Jurkat, Clone E6-1 (cell line): ENCODE results near the gene PPIF.

Experiments
- DNase-seq: peaks from one replicate; pipeline ENCODE4 v3.0.0-alpha.2; 2011; ENCODE audit warnings: low read depth, low spot score
- H3K4me3 ChIP-seq: 2 replicates; pipeline ENCODE4 v1.5.1; 2011; ENCODE audit warnings: mild to moderate bottlenecking, low read length, control low read depth, moderate library complexity

The PPIF gene

GRCh38 chr10:79345241-79346011, 1.8 kb upstream of the PPIF start:
- H3K4me3 ChIP-seq = no peak overlapping the region
- DNase-seq = no peak

DNA sequence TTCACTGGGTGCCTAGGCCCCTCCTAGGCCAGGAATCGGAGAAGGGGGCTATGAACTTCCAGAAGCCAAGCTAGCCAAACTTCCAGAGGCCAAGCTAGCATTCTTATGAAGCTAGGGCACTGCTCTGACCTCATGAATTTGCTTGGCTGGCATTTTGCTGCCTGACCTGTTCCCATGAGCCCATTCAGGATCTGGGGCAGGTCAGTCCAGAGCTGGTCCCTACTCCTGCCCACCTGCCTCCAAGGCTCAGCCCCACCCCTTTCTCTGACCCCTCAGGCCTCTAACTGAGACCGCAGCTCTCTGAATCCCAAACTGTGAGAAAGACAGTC, 1.3 kb upstream of the PPIF start:
- no peak overlapping the region for H3K4me3 ChIP-seq
- DNase-seq = no peak

GRCh38 chr10:79346388-79347225, 662 bp upstream of the PPIF start:
- peak overlapping the region; percentile 81 for H3K4me3 ChIP-seq
- no peak for DNase-seq

GRCh38 chr10:79347894-79348639, 798 bp downstream of the PPIF start:
- peak overlapping the region; percentile 81 for H3K4me3 ChIP-seq
- DNase-seq = peak; percentile 50

GRCh38 chr10:79348640-79348988, 1.3 kb downstream of the PPIF start:
- no peak for DNase-seq
- H3K4me3 ChIP-seq = peak overlapping the region; percentile 81

DNA sequence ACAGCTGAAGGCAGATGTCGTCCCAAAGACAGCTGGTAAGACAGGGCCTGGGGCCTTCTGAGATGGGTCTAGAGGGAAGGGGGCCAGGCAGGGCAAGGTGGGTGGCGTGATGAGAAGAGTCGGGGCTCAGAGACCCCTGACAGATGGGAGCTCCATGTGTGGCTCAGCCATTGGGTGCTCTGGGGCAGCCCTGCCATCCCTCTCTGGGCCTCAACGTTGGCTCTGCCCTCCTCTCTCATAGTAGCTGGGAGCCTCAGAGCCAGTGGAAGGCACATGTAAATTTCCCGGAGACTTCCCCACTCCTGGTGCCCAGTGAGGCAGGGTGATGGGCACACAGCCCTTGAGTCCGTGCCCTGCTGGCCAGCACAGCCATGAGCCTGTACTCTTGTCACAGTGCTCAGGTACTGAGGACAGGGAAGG, 1.8 kb downstream of the PPIF start:
- peak overlapping the region; percentile 81 for H3K4me3 ChIP-seq
- no peak for DNase-seq

GRCh38 chr10:79349766-79350406, 2.6 kb downstream of the PPIF start:
- no peak overlapping the region for H3K4me3 ChIP-seq
- DNase-seq = no peak

DNA sequence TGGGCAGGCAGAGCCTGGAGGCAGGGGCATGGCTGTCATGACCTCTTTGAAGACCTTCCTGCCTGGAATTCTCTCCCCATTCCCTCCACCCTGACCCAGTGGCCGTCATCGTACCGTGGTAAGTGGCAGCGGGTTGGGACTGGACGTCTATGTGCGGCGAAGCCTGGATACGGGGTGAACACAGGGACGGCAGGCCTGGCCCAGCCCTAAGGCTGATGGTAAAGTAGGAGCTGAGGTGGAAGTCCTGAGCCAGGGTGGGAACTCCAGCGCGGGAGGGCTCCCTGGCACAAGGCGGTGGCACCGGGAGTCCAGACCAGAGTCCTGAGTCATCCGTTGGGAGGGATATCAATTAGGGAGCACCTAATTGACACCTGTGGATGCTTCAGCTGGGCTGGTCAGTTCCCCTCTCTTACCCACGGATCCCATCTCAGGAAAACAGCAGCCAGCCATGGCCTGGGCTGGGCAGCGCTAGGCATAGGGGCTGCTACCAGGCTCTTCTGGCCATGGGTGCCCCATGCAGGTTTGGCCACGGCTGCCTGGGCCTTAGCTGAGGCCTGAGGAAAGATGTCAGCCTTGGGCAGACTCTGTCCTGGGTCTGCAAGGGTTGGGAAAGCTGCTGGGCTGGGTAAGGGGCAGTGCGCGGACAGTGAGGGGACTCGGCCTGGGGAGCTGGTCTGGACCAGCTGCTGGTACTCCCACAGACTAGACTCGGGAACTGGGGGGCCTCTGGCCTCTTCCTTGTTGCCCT, 3.3 kb downstream of the PPIF start:
- no peak overlapping the region for H3K4me3 ChIP-seq
- DNase-seq = no peak

- no peak for DNase-seq
- no peak overlapping the region for H3K4me3 ChIP-seq
Measured at GRCh38 chr10:79351332-79351731, 4.1 kb downstream of the PPIF start.

- no peak for DNase-seq
- H3K4me3 ChIP-seq = no peak overlapping the region
Measured at GRCh38 chr10:79352035-79352877, 5.0 kb downstream of the PPIF start.

GRCh38 chr10:79353000-79353406, 5.7 kb downstream of the PPIF start:
- H3K4me3 ChIP-seq = no peak overlapping the region
- no peak for DNase-seq

DNA sequence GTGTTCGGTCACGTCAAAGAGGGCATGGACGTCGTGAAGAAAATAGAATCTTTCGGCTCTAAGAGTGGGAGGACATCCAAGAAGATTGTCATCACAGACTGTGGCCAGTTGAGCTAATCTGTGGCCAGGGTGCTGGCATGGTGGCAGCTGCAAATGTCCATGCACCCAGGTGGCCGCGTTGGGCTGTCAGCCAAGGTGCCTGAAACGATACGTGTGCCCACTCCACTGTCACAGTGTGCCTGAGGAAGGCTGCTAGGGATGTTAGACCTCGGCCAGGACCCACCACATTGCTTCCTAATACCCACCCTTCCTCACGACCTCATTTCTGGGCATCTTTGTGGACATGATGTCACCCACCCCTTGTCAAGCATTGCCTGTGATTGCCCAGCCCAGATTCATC, 6.5 kb downstream of the PPIF start:
- H3K4me3 ChIP-seq = no peak overlapping the region
- DNase-seq = no peak

DNA sequence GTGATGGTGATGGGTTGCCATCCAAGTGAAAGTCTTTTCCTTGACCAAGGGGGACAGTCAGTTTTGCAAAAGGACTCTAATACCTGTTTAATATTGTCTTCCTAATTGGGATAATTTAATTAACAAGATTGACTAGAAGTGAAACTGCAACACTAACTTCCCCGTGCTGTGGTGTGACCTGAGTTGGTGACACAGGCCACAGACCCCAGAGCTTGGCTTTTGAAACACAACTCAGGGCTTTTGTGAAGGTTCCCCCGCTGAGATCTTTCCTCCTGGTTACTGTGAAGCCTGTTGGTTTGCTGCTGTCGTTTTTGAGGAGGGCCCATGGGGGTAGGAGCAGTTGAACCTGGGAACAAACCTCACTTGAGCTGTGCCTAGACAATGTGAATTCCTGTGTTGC, 6.9 kb downstream of the PPIF start:
- DNase-seq = no peak
- no peak overlapping the region for H3K4me3 ChIP-seq

- no peak overlapping the region for H3K4me3 ChIP-seq
- no peak for DNase-seq
Measured at GRCh38 chr10:79354615-79355014, 7.3 kb downstream of the PPIF start.

DNA sequence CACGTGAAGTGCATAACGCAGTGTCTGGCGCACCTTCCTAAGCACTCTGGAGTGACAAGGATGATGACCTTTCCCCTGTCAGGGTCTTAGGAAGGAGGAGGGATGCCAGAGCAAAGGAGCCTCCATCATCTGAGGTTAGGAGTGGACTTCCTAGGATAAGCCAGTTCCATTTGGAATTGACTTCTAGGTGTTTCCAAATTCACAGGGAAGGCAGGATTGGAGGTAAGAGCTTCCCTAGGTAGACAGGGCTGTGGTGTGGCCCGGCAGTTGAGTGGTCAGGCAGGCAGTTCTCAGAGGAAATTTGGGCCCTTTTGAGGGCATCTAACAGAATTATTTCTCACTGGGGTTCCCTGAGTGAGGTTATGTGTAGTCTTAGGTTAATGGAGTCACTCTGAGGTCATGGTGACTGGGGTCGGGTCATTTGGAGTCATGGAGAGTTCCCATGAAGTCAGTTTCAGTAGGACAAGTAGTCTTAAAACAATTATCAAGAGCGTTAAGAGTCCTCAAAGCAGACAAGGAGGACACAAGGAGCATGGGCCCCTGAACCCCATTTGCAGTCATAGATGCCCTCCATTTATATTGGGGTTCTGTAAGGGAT, 8.2 kb downstream of the PPIF start:
- DNase-seq = no peak
- no peak overlapping the region for H3K4me3 ChIP-seq

DNA sequence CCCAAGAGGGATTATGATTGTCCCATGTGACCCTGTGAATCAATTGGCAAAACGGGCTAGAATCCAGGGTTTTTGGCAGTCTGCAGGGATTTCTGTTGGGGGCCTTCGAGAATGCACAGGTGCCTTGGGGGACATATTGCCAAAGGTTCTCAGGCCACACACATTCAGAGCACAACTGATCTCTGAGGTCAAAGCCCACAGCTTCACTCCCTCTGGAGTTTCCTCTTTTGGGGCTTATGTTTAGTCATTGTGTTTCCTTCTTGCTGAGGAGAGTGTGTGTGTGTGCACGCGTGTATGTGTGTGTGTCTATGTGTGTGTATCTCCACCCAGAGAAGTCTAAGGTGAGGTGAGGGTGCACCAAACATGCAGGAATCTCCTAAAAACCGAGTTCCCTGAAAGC, 8.8 kb downstream of the PPIF start:
- no peak for DNase-seq
- H3K4me3 ChIP-seq = no peak overlapping the region

DNA sequence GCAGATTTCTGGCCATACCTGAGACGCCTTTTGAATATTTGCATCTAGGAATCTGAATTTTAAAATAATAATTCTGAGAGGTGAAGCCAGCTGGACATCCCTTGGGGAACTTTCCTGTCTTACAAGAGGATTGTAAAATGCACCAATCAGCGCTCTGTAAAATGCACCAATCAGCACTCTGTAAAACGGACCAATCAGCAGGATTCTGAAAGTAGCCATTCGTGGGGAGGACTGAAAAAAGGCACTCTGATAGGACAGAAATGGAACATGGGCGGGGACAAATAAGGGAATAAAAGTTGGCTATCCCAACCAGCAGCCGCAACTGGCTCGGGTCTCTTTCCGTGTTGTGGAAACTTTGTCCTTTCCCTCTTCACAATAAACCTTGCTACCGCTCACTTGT, 9.9 kb downstream of the PPIF start:
- no peak for DNase-seq
- no peak overlapping the region for H3K4me3 ChIP-seq

DNA sequence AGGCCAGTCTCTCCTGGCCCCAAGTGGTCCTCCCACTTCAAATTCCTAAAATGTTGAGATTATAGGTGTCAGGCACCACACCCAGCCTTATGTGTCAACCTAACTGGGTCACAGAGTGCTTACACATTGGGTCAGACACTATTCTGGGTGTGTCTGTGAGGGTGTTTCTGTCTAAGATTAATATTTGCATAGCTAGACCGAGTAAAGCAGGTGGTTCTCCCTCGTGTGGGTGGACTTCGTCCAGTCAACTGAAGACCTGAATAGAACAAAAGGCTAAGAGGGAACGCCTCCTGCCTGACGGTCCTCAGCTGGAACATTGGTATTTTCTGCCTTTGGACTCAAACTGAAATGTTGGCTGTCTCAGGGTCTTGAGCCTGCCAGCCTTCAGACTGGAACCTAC, 11.5 kb downstream of the PPIF start:
- no peak for DNase-seq
- H3K4me3 ChIP-seq = no peak overlapping the region
